ENCODE results near the gene TMEM203. TPM values are rescaled to one million over a fixed set of nuclear protein-coding genes. Genes with fewer than 3 reads are reported as not detected.

The TMEM203 gene
- total and polyA plus RNA-seq, 2 of the 13 experiments (the other 11 are each of a cell fraction or from before 2014, with no cell fraction given) = 23.4 to 36.7 TPM

- no peaks in the 10 kb centered on the region for H4K20me1 ChIP-seq (ENCODE audit: insufficient read depth, low read length)
- BruUV-seq (replicated peaks) = no TSS peak
- peaks cover 1 to 9% of the 10 kb centered on the region in 2 experiments; a peak in 2 of 5 replicates for H3K27me3 ChIP-seq (ENCODE audit: control insufficient read depth in 1 of 2, insufficient read depth in 2 of 2, low read length in 2 of 2)
- ChIA-PET CTCF (ENCODE audit: low intra/inter-chr PET ratio, low total read pairs) (no interaction called here), POLR2A (interaction anchor here (0.6 to 14.2 kb wide), 4 partner anchors 9 to 198 kb away, joined by 3 to 317 read pairs (median 28); partner anchors contain the start of genes TOR4A and TUBB4B)
- H3K9ac ChIP-seq (ENCODE audit: insufficient read depth, low read depth, low read length) = peak overlapping the region; percentile 5; the same call in 1 of the 2 replicates
- peaks cover 14% of the 10 kb centered on the region for H3K79me2 ChIP-seq (ENCODE audit: insufficient read depth, low read length)
- peaks cover 83% of the 10 kb centered on the region for H3K4me1 ChIP-seq (ENCODE audit: insufficient read depth, low read length)
- intact Hi-C loops (cut with micrococcal nuclease; ENCODE audit: unreplicated experiment) = no loop called here
- 48% methylated on average over 12 of the region's 22 CpGs for WGBS (ENCODE audit: low lambda C conversion rate)
- H3K27ac ChIP-seq (ENCODE audit: extremely low read length, insufficient read depth, low read length) = no peak overlapping the region
- peak overlapping the region in 1 of 3 experiments; percentile 19; a peak in 1 of 6 replicates for H3K4me3 ChIP-seq (replicated peaks in 1 of 3; ENCODE audit: insufficient read depth in 1 of 3, low read depth in 2 of 3, low read length in 3 of 3)
- no peak overlapping the region; the same call in 1 of the 2 replicates for H3K4me2 ChIP-seq (ENCODE audit: low read depth, low read length)
- peaks cover 1 to 2% of the 10 kb centered on the region in 2 experiments; a peak in 2 of 5 replicates for H3K36me3 ChIP-seq (replicated peaks in 1 of 2; ENCODE audit: control insufficient read depth in 1 of 2, insufficient read depth in 2 of 2, low read length in 2 of 2)
- ATAC-seq (no peak), DNase-seq (ENCODE audit: low spot score) (no peak), FAIRE-seq (no peak)
- no peak overlapping the region for H2AFZ ChIP-seq (ENCODE audit: low read length)
- no peaks in the 10 kb centered on the region for H3K9me3 ChIP-seq (ENCODE audit: low read length)
- in situ Hi-C loops (cut with HindIII; ENCODE audit: extremely low pct_ligation_motif_present, low pct_unique_long_range_greater_than_20kb) = no loop called here
- TF ChIP-seq CBX1 (IDR thresholded peaks at IDR 0.05; ENCODE audit: low read depth) (no peak), ZNF318 (CRISPR knock-in tag; IDR thresholded peaks at IDR 0.05) (no peak), GABPB1 (CRISPR knock-in tag; IDR thresholded peaks at IDR 0.05) (peak; percentile 9; the same call in 1 of the 2 replicates), AGO2 (optimal IDR thresholded peaks at IDR 0.05; ENCODE audit: low read depth, low read length) (peak; percentile 68), FLYWCH1 (CRISPR knock-in tag; IDR thresholded peaks at IDR 0.05) (no peak), ZNF367 (CRISPR knock-in tag; IDR thresholded peaks at IDR 0.05; ENCODE audit: borderline replicate concordance) (no peak), ZNF562 (CRISPR knock-in tag; IDR thresholded peaks at IDR 0.05; ENCODE audit: borderline replicate concordance) (no peak), RORA (CRISPR knock-in tag; IDR thresholded peaks at IDR 0.05) (no peak), ZBTB3 (CRISPR knock-in tag; IDR thresholded peaks at IDR 0.05; ENCODE audit: borderline replicate concordance, low read depth) (no peak), KDM5B (CRISPR knock-in tag; IDR thresholded peaks at IDR 0.05; ENCODE audit: borderline replicate concordance) (0 out of 2 replicates have a peak, but pooled peaks have one; percentile 15), GMEB1 (CRISPR knock-in tag; IDR thresholded peaks at IDR 0.05; ENCODE audit: borderline replicate concordance) (no peak), ZSCAN21 (CRISPR knock-in tag; IDR thresholded peaks at IDR 0.05; ENCODE audit: borderline replicate concordance) (no peak), ZNF468 (CRISPR knock-in tag; IDR thresholded peaks at IDR 0.05) (no peak)
These were observed 46.2 kb upstream of the TMEM203 start for GRCh38 chr9:137251490-137252268.
